Smooth muscle cell (in vitro differentiated cells): ENCODE results near the gene SLCO4A1. TPM values are rescaled to one million over a fixed set of nuclear protein-coding genes. Genes with fewer than 3 reads are reported as not detected.
A peak's percentile ranks its signal among the peaks of the same experiment; 100 is the strongest.

Source experiments
- DNase-seq: peaks from one replicate; lab custom pipeline; 2025; ENCODE audit not compliant: unreplicated experiment; lab: John Stamatoyannopoulos, UW
- H2AFZ ChIP-seq: fragments of 200-600 bp; sonication (generic); 2 replicates; pipeline ENCODE4 v1.6.0; 2016; ENCODE audit warnings: antibody characterized with exemption, low read depth, mild to moderate bottlenecking
- H3F3A ChIP-seq: fragments of 200-600 bp; sonication (generic); 2 replicates; pipeline ENCODE4 v1.6.0; 2017; ENCODE audit warnings: antibody characterized with exemption, low read depth
- H3K27ac ChIP-seq: fragments of 200-600 bp; sonication (generic); 2 replicates; pipeline ENCODE4 v1.5.1; 2016; ENCODE audit warnings: low read depth, mild to moderate bottlenecking
- H3K27me3 ChIP-seq: fragments of 200-600 bp; sonication (generic); 2 replicates; pipeline ENCODE4 v1.6.1; 2016; ENCODE audit warnings: low read depth, mild to moderate bottlenecking
- H3K36me3 ChIP-seq: fragments of 200-600 bp; sonication (generic); 2 replicates; pipeline ENCODE4 v1.5.1; 2016; ENCODE audit warnings: low read depth
- H3K4me1 ChIP-seq: fragments of 200-600 bp; sonication (generic); 2 replicates; pipeline ENCODE4 v1.5.1; 2016; ENCODE audit warnings: low read depth
- H3K4me2 ChIP-seq: fragments of 200-600 bp; sonication (generic); 2 replicates; pipeline ENCODE4 v1.6.0; 2016; ENCODE audit warnings: mild to moderate bottlenecking
- H3K4me3 ChIP-seq: fragments of 200-600 bp; sonication (generic); 2 replicates; pipeline ENCODE4 v1.5.1; 2016; ENCODE audit warnings: mild to moderate bottlenecking
- H3K79me2 ChIP-seq: fragments of 200-600 bp; sonication (generic); 2 replicates; pipeline ENCODE4 v1.6.0; 2016; ENCODE audit warnings: low read depth, mild to moderate bottlenecking
- H3K9ac ChIP-seq: fragments of 200-600 bp; sonication (generic); 2 replicates; pipeline ENCODE4 v1.6.0; 2016; ENCODE audit warnings: low read depth
- H3K9me3 ChIP-seq: fragments of 200-600 bp; sonication (generic); replicated peaks from 2 replicates; pipeline ENCODE4 v1.5.1; 2016; ENCODE audit warnings: low read depth
- H4K20me1 ChIP-seq: fragments of 200-600 bp; sonication (generic); 2 replicates; pipeline ENCODE4 v1.6.0; 2016; ENCODE audit warnings: low read depth
- CTCF ChIP-seq: fragments of 200-600 bp; sonication (generic); IDR thresholded peaks from 2 replicates; pipeline ENCODE4 v1.5.1; 2017; ENCODE audit warnings: borderline replicate concordance, mild to moderate bottlenecking, antibody characterized with exemption; ENCODE audit not compliant: insufficient read depth, poor library complexity, severe bottlenecking
- WGBS: methylation state at CpG from one replicate; pipeline ENCODE4 v1.1.7; 2016; ENCODE audit warnings: low lambda C conversion rate; 5-methylcytosine and 5-hydroxymethylcytosine counted together
- polyA plus RNA-seq: library from polyadenylated mRNA; unstranded; fragments of >200 nt; fragmentation: Nextera tagmentation; extraction: Ambion mirVana; gene quantifications from 2 replicates; pipeline ENCODE4 v1.2.1, GENCODE V29; 2016
- total RNA-seq: library from RNA; depleted of rRNA; stranded (reverse); fragments of >200 nt; gene quantifications from 2 replicates; pipeline ENCODE4 v1.2.3, GENCODE V29; 2014

Gene SLCO4A1
- total and polyA plus RNA-seq, 2 experiments from 2014 or later: 0.81 to 1.4 TPM

GRCh38 chr20:62708591-62709536 is 66.6 kb downstream of the SLCO4A1 start, which contains the start of gene NTSR1:
Gene NTSR1, plus strand, starts transcription at chr20:62708836. Its CDS starts 372 bp downstream, at chr20:62709208.
- peaks cover 52% of the 10 kb centered on the region for H3K27me3 ChIP-seq
- H3F3A ChIP-seq: no peaks in the 10 kb centered on the region
- no peak within 1 kb of the TSS for H3K27ac ChIP-seq
- DNase-seq: no peak
- 23% methylated on average over 66 of the region's 124 CpGs for WGBS
- peaks cover 4% of the 10 kb centered on the region for H3K4me1 ChIP-seq
- no peak for TF ChIP-seq CTCF
- H3K4me2 ChIP-seq: peak within 1 kb of the TSS; percentile 40
- H3K9ac ChIP-seq: no peak within 1 kb of the TSS
- H3K36me3 ChIP-seq: no peaks in the 10 kb centered on the region
- no peak within 1 kb of the TSS for H3K4me3 ChIP-seq
- H2AFZ ChIP-seq: no peak within 1 kb of the TSS
- no peaks in the 10 kb centered on the region for H4K20me1 ChIP-seq
- no peaks in the 10 kb centered on the region for H3K79me2 ChIP-seq
- H3K9me3 ChIP-seq: no peaks in the 10 kb centered on the region

DNA sequence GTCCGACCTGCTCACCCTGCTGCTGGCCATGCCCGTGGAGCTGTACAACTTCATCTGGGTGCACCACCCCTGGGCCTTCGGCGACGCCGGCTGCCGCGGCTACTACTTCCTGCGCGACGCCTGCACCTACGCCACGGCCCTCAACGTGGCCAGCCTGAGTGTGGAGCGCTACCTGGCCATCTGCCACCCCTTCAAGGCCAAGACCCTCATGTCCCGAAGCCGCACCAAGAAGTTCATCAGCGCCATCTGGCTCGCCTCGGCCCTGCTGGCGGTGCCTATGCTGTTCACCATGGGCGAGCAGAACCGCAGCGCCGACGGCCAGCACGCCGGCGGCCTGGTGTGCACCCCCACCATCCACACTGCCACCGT is 67.2 kb downstream of the SLCO4A1 start:
- DNase-seq: no peak
- H3K9ac ChIP-seq: no peak overlapping the region
- 87% methylated on average over 30 of the region's 30 CpGs for WGBS
- no peak overlapping the region for H2AFZ ChIP-seq
- no peaks in the 10 kb centered on the region for H3F3A ChIP-seq
- no peak overlapping the region for H3K4me3 ChIP-seq
- H3K27me3 ChIP-seq: peaks cover 52% of the 10 kb centered on the region
- no peaks in the 10 kb centered on the region for H3K9me3 ChIP-seq
- no peak overlapping the region for H3K4me2 ChIP-seq
- no peaks in the 10 kb centered on the region for H3K79me2 ChIP-seq
- peaks cover 4% of the 10 kb centered on the region for H3K4me1 ChIP-seq
- no peak for TF ChIP-seq CTCF
- no peaks in the 10 kb centered on the region for H3K36me3 ChIP-seq
- H4K20me1 ChIP-seq: no peaks in the 10 kb centered on the region
- no peak overlapping the region for H3K27ac ChIP-seq

- Histone ChIP-seq H3F3A (no peaks in the 10 kb centered on the region), H3K4me1 (peaks cover 4% of the 10 kb centered on the region), H3K4me3 (no peak overlapping the region), H2AFZ (no peak overlapping the region), H4K20me1 (no peaks in the 10 kb centered on the region), H3K79me2 (no peaks in the 10 kb centered on the region), H3K27me3 (peaks cover 52% of the 10 kb centered on the region), H3K27ac (no peak overlapping the region), H3K9ac (no peak overlapping the region), H3K9me3 (no peaks in the 10 kb centered on the region), H3K36me3 (no peaks in the 10 kb centered on the region), H3K4me2 (no peak overlapping the region)
- no peak for TF ChIP-seq CTCF
- WGBS: 91% methylated on average over 20 of the region's 20 CpGs
- DNase-seq: no peak
Measured at GRCh38 chr20:62710221-62710885, 68.0 kb downstream of the SLCO4A1 start.
